ENCODE results near the gene CCNE1.

DNA sequence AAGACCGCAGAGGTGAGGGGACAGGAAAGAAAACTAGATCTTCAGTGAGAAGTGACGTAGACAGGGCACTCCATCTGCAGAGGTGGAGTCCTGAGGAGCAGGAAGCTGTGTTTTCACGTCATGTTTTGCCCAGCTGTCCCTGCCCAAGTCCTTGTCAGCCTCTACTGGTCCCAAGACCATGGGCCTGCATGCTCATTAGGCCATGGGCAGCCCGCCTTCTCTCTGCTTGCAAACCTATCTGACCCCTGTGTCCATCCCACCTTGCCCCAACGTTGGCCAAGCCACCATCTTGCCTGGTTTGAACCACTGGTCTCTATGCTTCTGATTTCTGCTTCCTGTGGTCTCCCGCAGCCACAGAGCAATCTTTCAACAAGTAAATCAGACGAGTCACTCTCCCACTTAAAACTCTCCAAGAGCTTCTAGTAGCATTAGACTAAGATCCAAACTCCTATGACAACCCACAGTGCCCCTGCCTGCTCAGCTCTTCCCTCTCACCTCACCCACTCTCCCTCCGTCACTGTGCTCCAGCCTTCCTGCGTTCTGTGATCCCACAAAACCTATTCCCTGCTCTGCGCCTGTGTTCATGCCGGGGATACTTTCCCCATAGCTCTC, 18.6 kb upstream of the CCNE1 start:
- TF ChIP-seq, protein P1, sequence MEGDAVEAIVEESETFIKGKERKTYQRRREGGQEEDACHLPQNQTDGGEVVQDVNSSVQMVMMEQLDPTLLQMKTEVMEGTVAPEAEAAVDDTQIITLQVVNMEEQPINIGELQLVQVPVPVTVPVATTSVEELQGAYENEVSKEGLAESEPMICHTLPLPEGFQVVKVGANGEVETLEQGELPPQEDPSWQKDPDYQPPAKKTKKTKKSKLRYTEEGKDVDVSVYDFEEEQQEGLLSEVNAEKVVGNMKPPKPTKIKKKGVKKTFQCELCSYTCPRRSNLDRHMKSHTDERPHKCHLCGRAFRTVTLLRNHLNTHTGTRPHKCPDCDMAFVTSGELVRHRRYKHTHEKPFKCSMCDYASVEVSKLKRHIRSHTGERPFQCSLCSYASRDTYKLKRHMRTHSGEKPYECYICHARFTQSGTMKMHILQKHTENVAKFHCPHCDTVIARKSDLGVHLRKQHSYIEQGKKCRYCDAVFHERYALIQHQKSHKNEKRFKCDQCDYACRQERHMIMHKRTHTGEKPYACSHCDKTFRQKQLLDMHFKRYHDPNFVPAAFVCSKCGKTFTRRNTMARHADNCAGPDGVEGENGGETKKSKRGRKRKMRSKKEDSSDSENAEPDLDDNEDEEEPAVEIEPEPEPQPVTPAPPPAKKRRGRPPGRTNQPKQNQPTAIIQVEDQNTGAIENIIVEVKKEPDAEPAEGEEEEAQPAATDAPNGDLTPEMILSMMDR (IDR thresholded peaks at IDR 0.05): no peak
- TF ChIP-seq POLR2A (IDR thresholded peaks at IDR 0.05): no peak
